Endothelial cell (in vitro differentiated cells): Measurements from ENCODE around the gene PRKACG. TPM values are rescaled to one million over a fixed set of nuclear protein-coding genes. Genes with fewer than 3 reads are reported as not detected.

Experiments
- DNase-seq: peaks from one replicate; pipeline ENCODE4 v3.0.0; 2021; ENCODE audit warnings: low spot score
- H3K27ac Mint-ChIP-seq: one replicate; pipeline ENCODE4 v1.8.0; 2021; ENCODE audit warnings: mixed read lengths, inconsistent platforms; ENCODE audit not compliant: unreplicated experiment
- H3K27me3 Mint-ChIP-seq: one replicate; pipeline ENCODE4 v1.8.0; 2021; ENCODE audit warnings: mild to moderate bottlenecking, moderate library complexity, mixed read lengths, inconsistent platforms; ENCODE audit not compliant: unreplicated experiment
- H3K36me3 Mint-ChIP-seq: one replicate; pipeline ENCODE4 v1.8.0; 2021; ENCODE audit warnings: mild to moderate bottlenecking, low read depth, mixed read lengths, inconsistent platforms; ENCODE audit not compliant: unreplicated experiment
- H3K4me1 Mint-ChIP-seq: one replicate; pipeline ENCODE4 v1.8.0; 2021; ENCODE audit warnings: mild to moderate bottlenecking, mixed read lengths, inconsistent platforms; ENCODE audit not compliant: unreplicated experiment
- H3K4me3 Mint-ChIP-seq: one replicate; pipeline ENCODE4 v1.8.0; 2021; ENCODE audit warnings: mild to moderate bottlenecking, mixed read lengths, inconsistent platforms; ENCODE audit not compliant: unreplicated experiment
- H3K9me3 Mint-ChIP-seq: one replicate; pipeline ENCODE4 v1.8.0; 2021; ENCODE audit warnings: mixed read lengths, inconsistent platforms; ENCODE audit not compliant: unreplicated experiment
- total RNA-seq: library from RNA; stranded (reverse); fragmentation: NEBNext Ultra II Directional; extraction: Animal tissue kit (Norgen Biotek cat#: 25700); gene quantifications from one replicate; pipeline ENCODE4 v1.2.1, GENCODE V29; 2021; ENCODE audit not compliant: unreplicated experiment
- TF ChIP-seq, protein P1 (sequence below): fragments of 200-600 bp; sonication (generic); IDR thresholded peaks from one replicate; pipeline ENCODE4 v1.5.0; 2021; ENCODE audit warnings: antibody characterized with exemption; ENCODE audit not compliant: unreplicated experiment

PRKACG gene
- total RNA-seq, 1 donor from 2014 or later: not detected

DNA sequence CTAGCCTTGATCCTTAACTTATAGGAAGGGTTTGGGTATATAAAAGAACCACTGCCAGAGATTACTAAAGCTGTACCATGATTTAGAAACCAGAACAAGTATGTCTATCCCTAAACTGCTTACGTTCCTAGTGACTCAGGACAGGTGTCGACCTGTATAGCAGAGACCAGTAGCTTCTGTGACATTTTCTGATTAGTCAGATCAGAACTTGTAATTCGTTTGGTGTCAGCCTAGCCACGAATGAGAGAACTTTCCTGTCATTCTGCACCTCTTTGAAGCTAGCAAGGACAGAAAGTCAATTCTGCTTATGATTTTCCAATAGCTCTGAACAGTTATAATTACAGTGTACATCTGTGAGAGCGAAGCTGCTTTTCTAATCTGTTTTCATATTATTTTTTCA is 39.5 kb downstream of the PRKACG start:
- Mint-ChIP-seq H3K4me1 (peaks cover 13% of the 10 kb centered on the region), H3K4me3 (no peak overlapping the region), H3K27me3 (peaks cover 3% of the 10 kb centered on the region), H3K27ac (no peak overlapping the region), H3K36me3 (no peaks in the 10 kb centered on the region), H3K9me3 (no peaks in the 10 kb centered on the region)
- TF ChIP-seq, protein P1, sequence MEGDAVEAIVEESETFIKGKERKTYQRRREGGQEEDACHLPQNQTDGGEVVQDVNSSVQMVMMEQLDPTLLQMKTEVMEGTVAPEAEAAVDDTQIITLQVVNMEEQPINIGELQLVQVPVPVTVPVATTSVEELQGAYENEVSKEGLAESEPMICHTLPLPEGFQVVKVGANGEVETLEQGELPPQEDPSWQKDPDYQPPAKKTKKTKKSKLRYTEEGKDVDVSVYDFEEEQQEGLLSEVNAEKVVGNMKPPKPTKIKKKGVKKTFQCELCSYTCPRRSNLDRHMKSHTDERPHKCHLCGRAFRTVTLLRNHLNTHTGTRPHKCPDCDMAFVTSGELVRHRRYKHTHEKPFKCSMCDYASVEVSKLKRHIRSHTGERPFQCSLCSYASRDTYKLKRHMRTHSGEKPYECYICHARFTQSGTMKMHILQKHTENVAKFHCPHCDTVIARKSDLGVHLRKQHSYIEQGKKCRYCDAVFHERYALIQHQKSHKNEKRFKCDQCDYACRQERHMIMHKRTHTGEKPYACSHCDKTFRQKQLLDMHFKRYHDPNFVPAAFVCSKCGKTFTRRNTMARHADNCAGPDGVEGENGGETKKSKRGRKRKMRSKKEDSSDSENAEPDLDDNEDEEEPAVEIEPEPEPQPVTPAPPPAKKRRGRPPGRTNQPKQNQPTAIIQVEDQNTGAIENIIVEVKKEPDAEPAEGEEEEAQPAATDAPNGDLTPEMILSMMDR: no peak
- no peak for DNase-seq

DNA sequence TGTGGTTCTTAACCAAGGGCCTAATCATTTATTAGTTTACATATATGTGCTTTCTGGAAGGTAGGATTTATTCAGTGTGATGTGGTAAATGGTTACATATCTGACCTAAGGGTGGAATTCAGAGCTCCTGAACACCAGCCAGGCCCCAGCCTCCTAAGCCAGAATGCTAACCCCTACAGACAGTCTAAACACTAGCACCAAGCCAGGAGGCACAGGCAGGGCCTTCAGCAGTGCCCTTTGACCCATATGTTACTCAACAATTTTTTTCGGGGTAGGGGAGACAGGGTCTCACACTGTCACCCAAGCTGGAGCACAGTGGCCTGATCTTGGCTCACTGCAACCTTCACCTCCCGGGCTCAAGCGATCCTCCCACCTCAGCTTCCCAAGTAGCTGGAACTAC is 40.3 kb downstream of the PRKACG start:
- Mint-ChIP-seq H3K4me3 (no peak overlapping the region), H3K36me3 (no peaks in the 10 kb centered on the region), H3K9me3 (no peaks in the 10 kb centered on the region), H3K27ac (no peak overlapping the region), H3K4me1 (peaks cover 5% of the 10 kb centered on the region), H3K27me3 (peaks cover 3% of the 10 kb centered on the region)
- TF ChIP-seq, protein P1: no peak
- DNase-seq: no peak

DNA sequence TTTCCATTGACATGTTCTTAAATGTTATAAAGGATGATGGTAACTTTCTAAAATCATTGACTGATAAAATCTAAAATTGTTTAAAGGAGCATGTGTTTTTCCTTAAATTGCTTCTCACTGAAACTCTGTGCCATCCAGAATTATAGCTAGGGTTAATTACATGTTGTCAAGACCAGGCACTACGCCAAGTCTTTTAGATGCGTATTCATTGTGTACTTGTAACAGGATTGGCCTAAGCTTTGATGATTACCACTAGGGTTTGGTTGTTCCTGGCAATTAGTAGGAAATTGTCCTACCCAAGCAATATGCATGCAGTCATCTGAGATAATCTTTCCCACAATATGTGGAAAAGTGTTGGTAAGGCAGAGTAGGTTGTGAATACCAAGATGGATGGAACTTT is 43.8 kb downstream of the PRKACG start:
- no peak overlapping the region for H3K4me3 Mint-ChIP-seq
- H3K27ac Mint-ChIP-seq: no peak overlapping the region
- no peaks in the 10 kb centered on the region for H3K27me3 Mint-ChIP-seq
- H3K4me1 Mint-ChIP-seq: peaks cover 2% of the 10 kb centered on the region
- H3K9me3 Mint-ChIP-seq: no peaks in the 10 kb centered on the region
- H3K36me3 Mint-ChIP-seq: no peaks in the 10 kb centered on the region
- DNase-seq: no peak
- TF ChIP-seq, protein P1: no peak

DNA sequence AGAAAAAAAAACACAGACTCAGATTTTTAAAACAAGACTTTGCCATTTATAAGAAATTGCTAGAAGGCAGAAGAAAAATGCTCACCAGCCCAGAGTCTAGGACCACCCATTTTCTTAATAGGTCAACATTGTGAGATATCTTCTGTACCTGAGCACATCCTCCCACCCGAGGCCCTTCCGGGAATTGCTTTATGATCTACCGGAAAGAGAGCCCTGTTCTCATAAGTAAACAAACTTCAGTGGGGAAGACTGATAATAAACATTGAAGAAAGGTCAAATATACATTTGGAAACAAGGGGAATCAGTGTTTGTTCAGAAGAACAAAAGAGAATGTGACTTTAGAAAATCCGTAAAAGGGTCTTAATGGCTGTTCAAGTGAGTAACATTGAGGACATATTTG is 44.4 kb downstream of the PRKACG start:
- Mint-ChIP-seq H3K27me3 (no peaks in the 10 kb centered on the region), H3K27ac (no peak overlapping the region), H3K36me3 (no peaks in the 10 kb centered on the region), H3K9me3 (no peaks in the 10 kb centered on the region), H3K4me3 (no peak overlapping the region), H3K4me1 (peaks cover 2% of the 10 kb centered on the region)
- TF ChIP-seq, protein P1: no peak
- DNase-seq: no peak

DNA sequence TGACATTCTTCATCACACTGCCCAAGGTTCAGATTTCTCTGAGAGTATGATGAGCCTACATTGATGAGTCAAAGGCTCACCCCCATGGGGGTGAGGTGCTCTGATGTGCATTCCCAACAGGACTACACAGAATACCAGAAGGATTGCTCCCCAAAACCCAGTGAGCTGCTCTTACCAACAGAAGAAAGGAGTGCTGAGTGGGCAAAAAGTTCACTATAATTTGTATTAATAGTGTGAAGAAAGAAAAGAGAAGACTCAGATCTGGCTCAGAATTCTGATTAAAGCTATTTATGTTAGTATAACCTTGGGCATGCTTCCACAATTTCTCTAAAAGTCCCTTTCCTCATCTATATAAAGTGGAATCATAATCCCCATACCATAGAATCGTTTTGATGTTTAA is 46.1 kb downstream of the PRKACG start:
- TF ChIP-seq, protein P1: no peak
- Mint-ChIP-seq H3K36me3 (no peaks in the 10 kb centered on the region), H3K4me3 (no peak overlapping the region), H3K27ac (no peak overlapping the region), H3K27me3 (no peaks in the 10 kb centered on the region), H3K9me3 (no peaks in the 10 kb centered on the region), H3K4me1 (peaks cover 5% of the 10 kb centered on the region)
- no peak for DNase-seq
